Prostate gland (tissue), 2 donors: ENCODE results near the gene PTTG1IP2. TPM values are rescaled to one million over a fixed set of nuclear protein-coding genes. Genes with fewer than 3 reads are reported as not detected.
"Not testable (repeated sequence)": the region's sequence is repeated elsewhere in the genome, so short reads cannot be mapped to it uniquely, and the experiment has no call there.

Experiments
- DNase-seq: peaks from one replicate; pipeline ENCODE4 v3.0.0-alpha.2; 2019; ENCODE audit warnings: low spot score
- H3K27ac ChIP-seq, 2 donors: fragments of 200-600 bp; sonication (generic); 2 replicates each; pipeline ENCODE4 v1.5.1; 2017 to 2019
- H3K27me3 ChIP-seq: fragments of 200-600 bp; sonication (generic); replicated peaks from 2 replicates; pipeline ENCODE4 v1.5.1; 2019; ENCODE audit not compliant: insufficient read depth
- H3K36me3 ChIP-seq, 2 donors: fragments of 200-600 bp; sonication (generic); 1 replicate in 1 of 2; 2 replicates in 1 of 2; pipeline versions ENCODE4 v1.5.1 to v1.8.1; 2017 to 2019
- H3K4me1 ChIP-seq: fragments of 200-600 bp; sonication (generic); replicated peaks from 2 replicates; pipeline ENCODE4 v1.5.1; 2019
- H3K4me3 ChIP-seq, 2 donors: fragments of 200-600 bp; sonication (generic); 2 replicates each; pipeline ENCODE4 v1.5.1; 2017 to 2019
- H3K9me3 ChIP-seq: fragments of 200-600 bp; sonication (generic); 2 replicates; pipeline ENCODE4 v1.5.1; 2017
- CTCF ChIP-seq, 4 experiments: fragments of 200-600 bp in 2 of 4; fragments of 450-650 bp in 2 of 4; sonication (generic) in 2 of 4; IDR thresholded peaks; 1 replicate in 3 of 4; 2 replicates in 1 of 4; pipeline ENCODE4 v1.5.1; 2016 to 2019; ENCODE audit warnings: antibody characterized with exemption in 4 of 4, mild to moderate bottlenecking in 2 of 4, moderate library complexity in 2 of 4
- POLR2A ChIP-seq: fragments of 450-650 bp; IDR thresholded peaks from one replicate; pipeline ENCODE4 v1.6.1; 2016; ENCODE audit warnings: antibody characterized with exemption, mild to moderate bottlenecking
- POLR2AphosphoS5 ChIP-seq: sonication (generic); formaldehyde crosslinking; IDR thresholded peaks from one replicate; pipeline ENCODE4 v1.6.1; 2017; ENCODE audit warnings: antibody characterized with exemption
- whole genome bisulfite sequencing: methylation state at CpG from one replicate; pipeline ENCODE4 v1.1.5; 2018; 5-methylcytosine and 5-hydroxymethylcytosine counted together
- intact Hi-C: fragments of 100-400 bp; cut with DNase I; formaldehyde crosslinking; loops from one replicate; pipeline ENCODE4 v1.14.2; 2022
- total RNA-seq, 2 donors: library from RNA; depleted of rRNA; stranded (reverse); fragments of >200 nt; gene quantifications; one replicate each; pipeline ENCODE4 v1.1.0, GENCODE V29; 2016

PTTG1IP2 gene
- total RNA-seq, 2 donors from 2014 or later, result not detected

- Histone ChIP-seq H3K9me3 (no peaks in the 10 kb centered on the region), H3K4me1 (no peaks in the 10 kb centered on the region), H3K4me3 (no peak overlapping the region), H3K27ac (peak overlapping the region in 1 of 2 donors; percentile 45), H3K27me3 (no peaks in the 10 kb centered on the region), H3K36me3 (no peaks in the 10 kb centered on the region)
- intact Hi-C loops, result no loop called here
- TF ChIP-seq POLR2AphosphoS5, result peak; percentile 10
- TF ChIP-seq POLR2A, result no peak
- DNase-seq, result no peak
These were observed 8.2 kb upstream of the PTTG1IP2 start for GRCh38 chr7:90461219-90461618.

GRCh38 chr7:90463151-90463628, 6.2 kb upstream of the PTTG1IP2 start:
- H3K4me1 ChIP-seq, H3K9me3 ChIP-seq, intact Hi-C loops, H3K36me3 ChIP-seq, DNase-seq, H3K27me3 ChIP-seq: not testable (repeated sequence)
- peak; percentile 18 for TF ChIP-seq POLR2AphosphoS5
- Histone ChIP-seq H3K4me3 (peak overlapping the region; percentile 15 to 18), H3K27ac (peak overlapping the region; percentile 20 to 47)
- WGBS, result 40% methylated on average over 4 of the region's 4 CpGs

GRCh38 chr7:90465816-90466215, 3.6 kb upstream of the PTTG1IP2 start:
- Histone ChIP-seq H3K36me3 (no peaks in the 10 kb centered on the region), H3K27me3 (no peaks in the 10 kb centered on the region), H3K27ac (no peak overlapping the region), H3K4me3 (no peak overlapping the region), H3K9me3 (no peaks in the 10 kb centered on the region), H3K4me1 (no peaks in the 10 kb centered on the region)
- no peak for TF ChIP-seq CTCF (IDR thresholded peaks at IDR 0.05)
- no peak for TF ChIP-seq POLR2AphosphoS5
- TF ChIP-seq POLR2A, result no peak
- no peak for DNase-seq
- intact Hi-C loops, result no loop called here

GRCh38 chr7:90472805-90473540, 3.5 kb downstream of the PTTG1IP2 start:
- Histone ChIP-seq H3K4me3 (no peak overlapping the region), H3K9me3 (no peaks in the 10 kb centered on the region), H3K27ac (no peak overlapping the region), H3K36me3 (no peaks in the 10 kb centered on the region), H3K4me1 (no peaks in the 10 kb centered on the region), H3K27me3 (no peaks in the 10 kb centered on the region)
- intact Hi-C loops, result no loop called here
- no peak for DNase-seq
- 90% methylated on average over 1 of the region's 1 CpG for WGBS
- TF ChIP-seq CTCF (IDR thresholded peaks at IDR 0.05) (no peak), POLR2A (no peak), POLR2AphosphoS5 (no peak)

- no peak for DNase-seq
- no peaks in the 10 kb centered on the region for H3K36me3 ChIP-seq
- intact Hi-C loops, result no loop called here
- TF ChIP-seq POLR2A (no peak), CTCF (IDR thresholded peaks at IDR 0.05) (no peak), POLR2AphosphoS5 (no peak)
- no peaks in the 10 kb centered on the region for H3K9me3 ChIP-seq
- H3K27ac ChIP-seq, result no peak overlapping the region
- no peaks in the 10 kb centered on the region for H3K27me3 ChIP-seq
- no peaks in the 10 kb centered on the region for H3K4me1 ChIP-seq
- no peak overlapping the region for H3K4me3 ChIP-seq
These were observed 4.4 kb downstream of the PTTG1IP2 start for GRCh38 chr7:90473814-90474213.
